Mesenchymal stem cell (in vitro differentiated cells and primary cell): ENCODE data around the gene ZBTB40.

Experiments used
- DNase-seq: peaks from one replicate; pipeline ENCODE4 v3.0.0-alpha.2; 2013
- H2AFZ ChIP-seq: one replicate; pipeline ENCODE4 v1.6.1; 2013; ENCODE audit warnings: low read depth, mild to moderate bottlenecking, control low read depth, inconsistent platforms, low read length, moderate library complexity
- H2AK5ac ChIP-seq: 2 replicates; pipeline ENCODE4 v1.6.1; 2013; ENCODE audit warnings: low read length, moderate library complexity, mild to moderate bottlenecking, inconsistent platforms; ENCODE audit not compliant: severe bottlenecking
- H2BK120ac ChIP-seq: one replicate; pipeline ENCODE4 v1.6.1; 2013; ENCODE audit warnings: low read depth, mild to moderate bottlenecking, inconsistent platforms, low read length, moderate library complexity
- H2BK12ac ChIP-seq, 2 experiments: one replicate each; pipeline ENCODE4 v1.6.1; 2013; ENCODE audit warnings: inconsistent platforms in 2 of 2, low read length in 2 of 2, mild to moderate bottlenecking in 2 of 2, moderate library complexity in 2 of 2, control low read depth in 1 of 2
- H2BK15ac ChIP-seq: one replicate; pipeline ENCODE4 v1.6.1; 2013; ENCODE audit warnings: mild to moderate bottlenecking, low read depth, inconsistent platforms; ENCODE audit not compliant: poor library complexity, severe bottlenecking
- H2BK5ac ChIP-seq: 2 replicates; pipeline ENCODE4 v1.6.1; 2013; ENCODE audit warnings: low read depth, mild to moderate bottlenecking, low read length, control low read depth, inconsistent platforms; ENCODE audit not compliant: poor library complexity, severe bottlenecking
- H3K14ac ChIP-seq, 2 experiments: one replicate each; pipeline ENCODE4 v1.6.1; 2013; ENCODE audit warnings: inconsistent platforms in 2 of 2, low read length in 2 of 2, control low read depth in 1 of 2, mild to moderate bottlenecking in 1 of 2, moderate library complexity in 1 of 2
- H3K18ac ChIP-seq, 2 experiments: one replicate each; pipeline ENCODE4 v1.6.1; 2013; ENCODE audit warnings: inconsistent platforms in 2 of 2, low read length in 2 of 2, control low read depth in 1 of 2, low read depth in 1 of 2, mild to moderate bottlenecking in 1 of 2
- H3K23ac ChIP-seq, 2 experiments: one replicate each; pipeline ENCODE4 v1.6.1; 2013; ENCODE audit warnings: inconsistent platforms in 2 of 2, low read length in 2 of 2, mild to moderate bottlenecking in 2 of 2, moderate library complexity in 2 of 2, control low read depth in 1 of 2
- H3K27ac ChIP-seq: 2 replicates; pipeline ENCODE4 v1.5.1; 2013; ENCODE audit warnings: mild to moderate bottlenecking, moderate library complexity, low read length, control low read depth, inconsistent platforms; ENCODE audit not compliant: poor library complexity, severe bottlenecking
- H3K27me3 ChIP-seq, 2 experiments: 2 replicates each; pipeline versions ENCODE4 v1.6.1 to v1.7.0; 2013; ENCODE audit warnings: low read length in 2 of 2, mild to moderate bottlenecking in 2 of 2, moderate library complexity in 2 of 2, control low read depth in 1 of 2, inconsistent platforms in 1 of 2; ENCODE audit not compliant: control insufficient read depth in 1 of 2, insufficient read depth in 1 of 2
- H3K36me3 ChIP-seq, 2 experiments: 2 replicates each; pipeline versions ENCODE4 v1.6.1 to v1.7.0; 2013; ENCODE audit warnings: low read length in 2 of 2, control low read depth in 1 of 2, inconsistent platforms in 1 of 2, low read depth in 1 of 2, mild to moderate bottlenecking in 1 of 2; ENCODE audit not compliant: insufficient read depth in 2 of 2, control insufficient read depth in 1 of 2
- H3K4ac ChIP-seq, 2 experiments: one replicate each; pipeline ENCODE4 v1.6.1; 2013; ENCODE audit warnings: inconsistent platforms in 2 of 2, low read length in 2 of 2, mild to moderate bottlenecking in 2 of 2, moderate library complexity in 2 of 2, control low read depth in 1 of 2, low read depth in 1 of 2
- H3K4me1 ChIP-seq: 2 replicates; pipeline ENCODE4 v1.6.1; 2013; ENCODE audit warnings: low read depth, low read length, control low read depth; ENCODE audit not compliant: control insufficient read depth, insufficient read depth
- H3K4me2 ChIP-seq: 2 replicates; pipeline ENCODE4 v1.6.1; 2013; ENCODE audit warnings: low read length, mild to moderate bottlenecking, inconsistent platforms; ENCODE audit not compliant: poor library complexity, severe bottlenecking
- H3K4me3 ChIP-seq, 2 experiments: 2 replicates each; pipeline versions ENCODE4 v1.5.1 to v1.7.0; 2013; ENCODE audit warnings: low read length in 2 of 2, mild to moderate bottlenecking in 2 of 2, control low read depth in 1 of 2, low read depth in 1 of 2; ENCODE audit not compliant: insufficient read depth in 1 of 2
- H3K79me1 ChIP-seq: replicated peaks from 2 replicates; pipeline ENCODE4 v1.6.1; 2013; ENCODE audit warnings: mild to moderate bottlenecking, control low read depth, low read length, inconsistent platforms; ENCODE audit not compliant: poor library complexity, severe bottlenecking
- H3K9ac ChIP-seq: 2 replicates; pipeline ENCODE4 v1.7.0; 2013; ENCODE audit warnings: mild to moderate bottlenecking, low read length, moderate library complexity
- H3K9me3 ChIP-seq: 2 replicates; pipeline ENCODE4 v1.7.0; 2013; ENCODE audit warnings: mild to moderate bottlenecking, low read length; ENCODE audit not compliant: control insufficient read depth
- H4K8ac ChIP-seq: one replicate; pipeline ENCODE4 v1.6.1; 2013; ENCODE audit warnings: inconsistent platforms, mild to moderate bottlenecking, low read length, moderate library complexity
- H4K91ac ChIP-seq: one replicate; pipeline ENCODE4 v1.6.1; 2013; ENCODE audit warnings: mild to moderate bottlenecking, low read length, inconsistent platforms
- WGBS: methylation state at CpG from one replicate; pipeline ENCODE4 v1.1.7; 2013; ENCODE audit warnings: mixed read lengths; 5-methylcytosine and 5-hydroxymethylcytosine counted together

Gene ZBTB40

DNA sequence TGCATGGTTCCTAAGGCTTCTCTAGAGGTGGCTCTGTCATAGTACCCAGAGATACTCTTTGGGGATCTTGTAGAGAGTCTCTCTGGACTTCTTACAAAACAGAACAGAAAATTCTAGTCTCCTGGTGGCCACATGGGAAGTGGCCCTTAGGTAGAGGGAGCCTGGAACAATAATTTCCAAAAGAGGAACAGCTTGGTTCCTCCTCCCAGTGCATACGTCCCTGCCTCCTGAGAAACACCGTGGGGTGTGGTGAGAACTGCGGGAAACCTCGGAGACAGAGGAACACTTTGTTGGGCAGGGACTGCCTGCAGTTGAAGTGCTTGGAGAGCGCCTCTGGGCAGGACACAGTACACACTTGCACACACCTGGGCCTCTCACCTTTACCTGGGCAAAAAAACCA is 72.8 kb downstream of the ZBTB40 start:
- DNase-seq: no peak
- H2BK5ac ChIP-seq: no peak overlapping the region
- WGBS: 85% methylated on average over 5 of the region's 5 CpGs

DNA sequence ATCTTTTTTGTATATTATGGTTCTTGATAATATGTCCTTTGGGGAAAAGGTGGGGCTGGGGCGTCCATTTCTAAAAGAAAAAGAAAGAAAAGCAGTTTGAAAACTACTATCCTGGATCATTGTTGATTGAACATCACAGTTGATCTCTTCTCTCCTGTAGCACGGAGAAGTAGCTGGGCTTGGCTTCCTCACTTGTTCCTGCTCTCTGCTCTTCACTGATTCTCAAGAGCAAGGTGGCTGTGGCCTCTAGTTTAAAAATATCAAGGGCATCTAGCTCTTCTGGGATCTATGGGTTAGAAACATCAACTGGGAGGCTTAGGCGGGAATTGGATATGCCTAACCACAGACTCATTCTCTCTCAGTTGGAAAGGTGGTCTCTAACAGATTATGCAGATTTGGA is 73.6 kb downstream of the ZBTB40 start:
- Histone ChIP-seq H3K14ac (no peak overlapping the region), H4K8ac (no peak overlapping the region), H3K23ac (no peak overlapping the region), H2BK5ac (no peak overlapping the region), H3K4ac (no peak overlapping the region), H2AK5ac (no peak overlapping the region), H3K9ac (no peak overlapping the region), H3K27ac (no peak overlapping the region), H3K4me2 (no peak overlapping the region), H2AFZ (no peak overlapping the region), H3K4me3 (no peak overlapping the region), H4K91ac (no peak overlapping the region), H2BK15ac (no peak overlapping the region), H2BK120ac (no peak overlapping the region), H3K79me1 (no peaks in the 10 kb centered on the region), H3K9me3 (no peaks in the 10 kb centered on the region), H3K36me3 (peaks cover 69 to 70% of the 10 kb centered on the region in 2 experiments), H2BK12ac (no peak overlapping the region), H3K27me3 (no peaks in the 10 kb centered on the region), H3K4me1 (no peaks in the 10 kb centered on the region), H3K18ac (no peak overlapping the region)
- WGBS: 94% methylated on average over 3 of the region's 3 CpGs
- DNase-seq: no peak

More for the DNA sequence above, 72.8 kb downstream of the ZBTB40 start:
- H4K91ac ChIP-seq: no peak overlapping the region
- no peaks in the 10 kb centered on the region for H3K79me1 ChIP-seq
- no peaks in the 10 kb centered on the region for H3K9me3 ChIP-seq
- no peak overlapping the region for H2BK12ac ChIP-seq
- no peak overlapping the region for H3K23ac ChIP-seq
- no peak overlapping the region for H2AK5ac ChIP-seq
- no peak overlapping the region for H2BK15ac ChIP-seq
- no peak overlapping the region for H3K4me3 ChIP-seq
- H3K4me2 ChIP-seq: no peak overlapping the region
- no peak overlapping the region for H3K9ac ChIP-seq
- H2BK120ac ChIP-seq: no peak overlapping the region
- no peak overlapping the region for H4K8ac ChIP-seq
- H3K14ac ChIP-seq: no peak overlapping the region
- H3K4ac ChIP-seq: no peak overlapping the region
- H3K27ac ChIP-seq: no peak overlapping the region
- no peaks in the 10 kb centered on the region for H3K4me1 ChIP-seq
- no peaks in the 10 kb centered on the region for H3K27me3 ChIP-seq
- H3K18ac ChIP-seq: no peak overlapping the region
- H2AFZ ChIP-seq: no peak overlapping the region
- H3K36me3 ChIP-seq: peaks cover 70 to 76% of the 10 kb centered on the region in 2 experiments

DNA sequence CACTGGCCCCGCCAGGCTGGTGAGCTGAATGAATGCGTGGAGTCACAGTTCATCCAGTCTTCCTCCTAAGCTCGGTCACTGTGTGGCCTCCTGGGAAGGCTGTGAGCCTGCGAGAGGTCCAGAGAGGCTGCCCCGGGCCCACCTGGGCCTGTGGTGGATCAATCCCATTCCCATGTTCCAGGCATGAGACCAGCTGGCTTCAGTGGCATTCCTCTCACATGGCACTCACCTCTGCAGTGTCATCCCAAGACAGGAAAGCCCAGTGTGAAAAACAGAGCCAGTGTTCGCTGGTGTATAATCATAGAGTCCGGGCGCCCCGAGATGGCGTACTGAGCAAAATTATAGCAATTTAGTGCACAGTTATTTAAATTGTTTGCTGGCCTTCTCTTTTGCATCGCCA is 74.0 kb downstream of the ZBTB40 start:
- no peaks in the 10 kb centered on the region for H3K9me3 ChIP-seq
- no peak overlapping the region for H3K14ac ChIP-seq
- 99% methylated on average over 11 of the region's 11 CpGs for WGBS
- no peak overlapping the region for H4K91ac ChIP-seq
- no peak overlapping the region for H3K9ac ChIP-seq
- H3K79me1 ChIP-seq: no peaks in the 10 kb centered on the region
- no peaks in the 10 kb centered on the region for H3K27me3 ChIP-seq
- no peak overlapping the region for H3K18ac ChIP-seq
- no peaks in the 10 kb centered on the region for H3K4me1 ChIP-seq
- no peak overlapping the region for H2BK15ac ChIP-seq
- no peak overlapping the region for H3K23ac ChIP-seq
- H3K4me3 ChIP-seq: no peak overlapping the region
- no peak overlapping the region for H2BK12ac ChIP-seq
- H3K27ac ChIP-seq: no peak overlapping the region
- no peak overlapping the region for H2BK120ac ChIP-seq
- H3K4me2 ChIP-seq: no peak overlapping the region
- H2AFZ ChIP-seq: no peak overlapping the region
- no peak overlapping the region for H4K8ac ChIP-seq
- no peak for DNase-seq
- no peak overlapping the region for H2BK5ac ChIP-seq
- H2AK5ac ChIP-seq: no peak overlapping the region
- H3K4ac ChIP-seq: no peak overlapping the region
- peaks cover 64 to 67% of the 10 kb centered on the region in 2 experiments for H3K36me3 ChIP-seq

DNA sequence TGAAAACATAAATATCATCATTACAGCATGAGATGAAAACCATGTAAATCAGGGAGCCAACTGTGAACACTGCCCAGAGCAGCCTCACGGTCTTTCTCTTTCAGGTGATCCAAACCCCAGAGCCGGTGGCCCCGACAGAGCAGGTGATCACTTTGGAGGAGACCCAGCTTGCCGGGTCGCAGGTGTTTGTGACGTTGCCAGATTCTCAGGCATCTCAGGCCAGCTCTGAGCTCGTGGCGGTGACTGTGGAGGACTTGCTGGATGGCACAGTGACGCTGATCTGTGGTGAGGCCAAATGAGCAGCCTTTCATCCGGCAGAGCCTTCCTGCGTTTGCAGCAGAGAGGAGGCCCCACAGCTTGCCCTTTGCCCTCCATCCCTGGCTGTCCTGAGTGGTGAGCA is 74.4 kb downstream of the ZBTB40 start:
- Histone ChIP-seq H3K4me2 (no peak overlapping the region), H3K23ac (no peak overlapping the region), H2BK12ac (no peak overlapping the region), H3K18ac (no peak overlapping the region), H3K9me3 (no peaks in the 10 kb centered on the region), H3K79me1 (no peaks in the 10 kb centered on the region), H2AFZ (no peak overlapping the region), H3K27ac (no peak overlapping the region), H3K27me3 (no peaks in the 10 kb centered on the region), H4K8ac (no peak overlapping the region), H3K36me3 (peaks cover 60 to 63% of the 10 kb centered on the region in 2 experiments), H2BK5ac (no peak overlapping the region), H3K9ac (no peak overlapping the region), H3K14ac (no peak overlapping the region), H4K91ac (no peak overlapping the region), H3K4me3 (no peak overlapping the region), H3K4ac (no peak overlapping the region), H2BK120ac (no peak overlapping the region), H2AK5ac (no peak overlapping the region), H3K4me1 (no peaks in the 10 kb centered on the region), H2BK15ac (no peak overlapping the region)
- no peak for DNase-seq
- 93% methylated on average over 11 of the region's 11 CpGs for WGBS
